Retina (tissue), 1 donor: Measurements from ENCODE around the gene MRPS25.
"Not testable (repeated sequence)": the region's sequence is repeated elsewhere in the genome, so short reads cannot be mapped to it uniquely, and the experiment has no call there.

Experiments
- DNase-seq: peaks from one replicate; pipeline ENCODE4 v3.0.0-alpha.2; 2016

MRPS25 gene

DNA sequence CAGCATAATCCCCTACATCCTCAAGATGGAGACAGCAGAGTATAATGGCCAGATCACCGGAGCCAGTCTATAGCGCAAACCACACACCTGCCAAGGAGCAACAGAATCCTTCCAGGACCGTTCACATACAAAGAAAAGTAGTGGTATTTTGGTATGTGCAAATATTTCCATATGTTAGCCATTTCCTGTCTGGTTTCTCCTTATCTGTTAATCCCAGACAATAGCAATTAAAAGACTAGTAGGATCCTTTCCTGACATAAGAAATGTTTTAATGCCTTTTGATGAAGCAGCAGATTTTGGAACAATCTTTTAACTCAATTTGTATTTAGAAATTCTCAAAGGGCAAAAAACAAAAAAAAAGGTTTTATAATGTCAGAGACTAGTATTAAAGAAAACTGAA lies 22.2 kb downstream of the MRPS25 start:
- no peak for DNase-seq

DNA sequence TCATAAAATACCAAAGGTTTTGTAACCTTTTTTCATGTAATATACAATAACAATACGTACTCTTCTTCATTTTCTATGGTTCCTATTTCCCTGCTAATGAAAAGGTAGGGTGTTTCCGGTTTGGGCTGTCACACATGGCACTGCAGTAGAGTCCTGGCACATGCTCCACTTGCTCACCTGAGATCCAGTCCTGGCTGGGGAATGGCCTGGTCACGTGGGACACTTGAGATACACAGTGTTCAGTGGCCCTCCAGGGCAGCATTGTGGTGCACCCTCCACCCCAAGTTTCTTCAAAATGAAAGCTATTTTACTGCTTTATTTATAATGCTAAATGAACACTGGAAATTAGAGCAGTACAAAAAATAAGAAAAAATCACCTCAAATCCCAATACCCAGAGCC lies 23.2 kb downstream of the MRPS25 start:
- no peak for DNase-seq

DNA sequence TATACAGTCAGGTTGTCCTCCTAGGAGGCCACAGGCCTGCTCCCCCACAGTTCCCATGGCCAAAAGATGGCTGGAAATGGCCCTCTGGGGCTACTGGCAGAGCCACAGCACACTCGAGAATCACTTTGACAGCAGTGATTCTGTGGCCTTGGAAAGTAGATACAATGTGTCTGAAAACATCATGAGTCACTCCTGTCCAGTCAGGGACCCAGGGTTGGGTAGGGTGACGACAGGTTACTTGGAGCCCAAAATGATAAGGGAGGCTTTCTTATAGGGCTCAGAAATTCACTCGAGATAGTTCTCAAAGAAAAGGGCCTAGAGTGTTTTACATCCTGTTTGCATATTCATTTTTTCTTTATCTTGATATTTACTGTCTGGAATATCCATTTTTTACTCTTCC lies 24.3 kb downstream of the MRPS25 start:
- no peak for DNase-seq

DNA sequence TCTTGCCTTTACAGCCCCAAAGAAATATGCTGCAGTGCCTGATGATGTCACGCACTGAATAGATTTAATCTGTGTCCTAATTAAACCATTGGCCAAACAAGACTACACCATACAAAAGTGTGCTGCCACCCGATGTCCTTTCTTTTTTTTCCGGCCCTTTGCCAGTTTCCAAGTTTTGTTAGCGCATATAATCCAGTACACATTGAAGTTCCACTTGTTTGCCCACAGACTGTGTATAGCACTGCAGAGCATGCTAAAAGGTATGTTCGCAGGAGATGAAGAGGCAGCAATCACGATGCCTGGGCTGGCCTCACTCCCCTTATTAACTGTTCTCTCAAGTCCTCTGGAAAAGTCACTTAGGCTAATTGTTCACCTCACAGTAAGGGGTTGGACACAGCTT lies 26.8 kb downstream of the MRPS25 start:
- no peak for DNase-seq

DNA sequence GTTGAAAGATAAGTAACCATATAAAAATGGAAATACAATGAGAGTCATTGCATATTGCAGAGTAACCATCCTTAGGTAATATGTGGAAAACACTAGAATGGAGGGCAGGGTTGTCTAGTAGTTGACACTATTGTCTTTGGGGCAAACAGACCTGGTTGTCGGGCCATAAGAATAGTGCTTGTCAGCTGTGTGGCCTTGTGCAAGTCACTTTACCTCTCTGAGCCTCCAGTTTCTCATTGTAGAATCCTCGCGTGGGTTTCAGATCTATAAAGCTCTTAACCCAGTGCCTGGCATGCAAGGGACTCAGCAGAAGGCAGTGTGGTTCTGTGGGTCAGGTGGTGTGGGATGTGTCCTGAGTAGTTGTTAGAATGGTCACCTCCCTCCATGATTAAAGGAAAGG lies 32.0 kb downstream of the MRPS25 start:
- no peak for DNase-seq

DNA sequence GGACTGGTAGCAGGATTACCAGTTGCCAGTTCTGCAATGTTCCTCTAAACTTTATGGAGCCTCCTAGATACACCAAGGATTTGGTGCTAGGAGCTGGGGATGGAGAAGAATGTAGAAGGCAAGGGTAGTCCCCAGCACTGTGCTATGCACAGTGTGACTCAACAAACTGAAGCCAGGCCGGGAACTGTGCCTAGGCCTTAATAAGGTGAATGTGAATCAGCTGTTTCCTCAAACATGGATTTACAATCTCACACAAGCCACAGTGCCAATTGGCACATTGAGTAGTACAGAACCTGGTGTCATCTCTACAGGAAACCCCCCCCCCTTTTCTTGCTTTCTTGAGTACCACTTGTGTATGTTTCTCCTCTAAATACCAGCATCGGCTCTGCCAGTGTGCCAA lies 32.5 kb downstream of the MRPS25 start:
- no peak for DNase-seq

DNA sequence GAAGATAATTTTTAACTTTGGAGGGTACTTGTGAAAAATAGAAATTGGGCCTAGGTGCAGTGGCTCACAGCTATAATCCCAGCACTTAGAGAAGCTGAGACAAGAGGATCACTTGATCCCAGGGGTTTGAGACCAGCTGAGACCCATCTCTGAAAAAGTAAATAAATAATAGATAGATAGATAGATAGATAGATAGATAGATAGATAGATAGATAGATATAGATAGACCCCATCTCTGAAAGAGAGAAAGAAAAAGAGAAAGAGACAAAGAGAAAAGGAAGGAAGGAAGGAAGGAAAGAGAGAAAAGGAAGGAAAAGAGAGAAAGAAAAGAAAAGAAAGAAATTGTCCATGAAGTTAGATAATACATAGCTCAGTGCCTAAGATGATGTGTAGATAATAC lies 35.5 kb downstream of the MRPS25 start:
- DNase-seq: no peak

DNA sequence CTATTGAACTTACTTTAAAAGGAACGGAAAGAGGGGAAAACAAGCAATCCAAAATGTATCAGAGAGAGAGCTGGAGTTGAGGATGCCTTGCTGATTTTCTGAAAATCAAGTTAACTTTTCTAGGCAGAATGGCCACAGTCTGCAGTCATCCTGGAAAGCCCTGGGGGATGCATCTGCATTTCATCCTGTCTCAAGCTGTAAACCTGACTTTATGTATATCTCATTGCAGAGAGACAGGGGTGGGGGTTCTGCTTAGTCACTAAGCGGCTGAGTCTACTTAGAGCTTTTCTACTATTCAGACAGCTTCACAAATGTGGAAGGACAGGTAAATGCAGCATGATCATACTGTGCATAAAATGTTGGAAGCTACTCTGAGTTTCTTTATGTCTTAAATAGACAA lies 41.4 kb downstream of the MRPS25 start:
- DNase-seq: no peak

DNA sequence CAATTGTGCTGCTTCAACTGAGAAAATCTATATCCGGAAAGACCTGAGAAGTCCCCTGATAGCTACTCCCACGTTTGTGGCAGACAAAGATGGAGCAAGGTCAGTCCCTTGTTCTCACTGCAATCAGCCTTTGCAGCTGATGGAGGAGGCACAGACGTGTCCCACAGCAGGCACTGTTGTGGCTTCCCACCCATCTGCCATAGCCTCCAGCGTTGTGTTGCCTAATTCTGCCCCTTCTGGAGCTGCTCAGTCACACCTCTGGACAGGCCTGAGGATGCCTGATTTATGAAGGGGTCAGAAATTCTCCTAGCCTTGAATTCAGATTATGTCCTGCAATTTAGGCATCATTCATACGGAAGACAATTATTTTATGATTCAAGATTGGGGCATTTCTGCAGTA lies 41.9 kb downstream of the MRPS25 start:
- DNase-seq: peak; percentile 5

DNA sequence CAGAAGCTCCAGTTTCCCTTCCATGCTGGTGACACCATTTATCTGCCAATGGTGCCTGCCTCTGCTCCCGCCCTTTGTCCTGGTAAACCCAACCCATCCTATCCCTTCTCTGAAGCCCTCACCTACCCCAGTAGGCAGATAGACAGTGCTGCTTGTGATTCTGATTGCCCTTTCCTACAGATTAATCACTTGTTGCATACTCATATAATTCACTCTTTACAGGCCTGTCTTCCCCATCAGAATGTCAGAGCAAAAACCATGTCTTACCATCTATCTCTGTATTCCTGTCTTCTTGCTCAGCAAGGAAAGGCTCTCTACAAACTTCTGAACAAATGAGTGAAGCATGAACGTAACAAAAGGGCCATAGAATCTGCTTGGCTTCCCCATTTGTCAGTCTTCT lies 47.9 kb downstream of the MRPS25 start:
- no peak for DNase-seq

DNA sequence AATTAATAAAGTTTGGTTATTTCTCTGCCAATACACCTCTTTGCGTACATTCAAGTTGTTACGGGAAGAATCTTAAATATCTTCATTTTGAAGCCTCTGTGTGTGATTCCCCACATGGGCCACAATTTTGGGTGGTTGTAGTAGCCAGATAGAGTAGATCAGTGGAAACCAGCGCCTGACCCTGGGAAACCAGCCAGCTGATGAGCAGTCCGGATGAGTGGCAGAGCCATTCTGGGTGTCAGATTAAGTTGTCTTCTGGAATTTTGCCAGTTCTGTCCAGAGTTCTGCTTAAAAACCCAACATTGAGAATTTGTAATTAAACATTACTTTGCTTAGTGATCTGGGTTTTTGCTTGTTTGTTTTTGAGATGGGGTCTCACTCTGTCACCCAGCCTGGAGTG lies 49.7 kb downstream of the MRPS25 start:
- DNase-seq: no peak

DNA sequence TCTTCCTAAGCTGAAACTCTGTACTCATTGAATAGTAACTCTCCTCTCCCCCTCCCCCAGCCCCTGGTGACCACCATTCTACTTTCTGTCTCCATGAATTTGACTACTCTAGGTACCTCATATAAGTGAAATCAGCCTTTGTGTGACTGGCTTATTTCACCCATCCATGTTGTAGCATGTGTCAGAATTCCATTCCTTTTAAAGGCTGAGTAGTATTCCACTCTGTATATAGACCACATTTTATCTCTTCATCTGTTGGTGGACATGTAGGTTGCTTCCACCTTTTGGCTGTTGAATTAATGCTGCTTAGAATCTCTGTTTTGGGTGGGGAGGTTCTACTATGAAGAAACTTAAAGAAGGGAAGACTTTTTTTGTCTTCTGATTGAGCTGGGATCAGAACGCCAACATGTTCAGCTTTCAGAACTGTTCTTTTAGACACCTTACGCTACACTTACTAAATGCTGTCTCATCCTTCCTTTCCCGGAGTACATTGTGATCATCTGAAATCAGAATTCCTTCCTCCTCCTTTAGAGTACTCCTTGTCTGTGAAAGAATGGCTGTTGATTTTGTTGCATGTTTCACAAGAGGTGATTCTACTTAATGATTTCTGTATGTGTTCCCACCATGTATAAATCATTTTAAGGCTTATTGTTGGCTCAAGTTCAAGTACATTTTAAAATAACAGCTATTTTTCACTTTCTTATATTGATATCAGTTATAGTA lies 50.3 kb downstream of the MRPS25 start:
- DNase-seq: no peak

DNA sequence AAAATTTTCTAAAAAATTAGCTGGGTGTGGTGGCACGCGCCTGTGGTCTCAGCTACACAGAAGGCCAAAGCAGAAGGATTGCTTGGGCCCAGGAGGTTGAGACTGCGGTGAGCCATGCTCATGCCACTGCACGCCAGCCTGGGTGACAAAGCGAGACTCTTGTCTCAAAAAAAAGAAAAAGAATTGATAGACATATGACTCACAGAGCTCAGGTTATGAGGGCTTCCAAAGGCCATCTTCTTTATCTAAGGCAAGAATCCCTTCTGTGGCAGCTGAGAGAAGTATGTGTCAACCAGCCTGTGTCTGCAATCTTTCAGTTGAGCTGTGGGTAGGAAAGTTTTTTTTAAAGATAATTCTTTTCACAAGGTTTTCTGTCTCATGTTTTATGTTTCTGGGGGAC lies 53.9 kb downstream of the MRPS25 start:
- DNase-seq: no peak

DNA sequence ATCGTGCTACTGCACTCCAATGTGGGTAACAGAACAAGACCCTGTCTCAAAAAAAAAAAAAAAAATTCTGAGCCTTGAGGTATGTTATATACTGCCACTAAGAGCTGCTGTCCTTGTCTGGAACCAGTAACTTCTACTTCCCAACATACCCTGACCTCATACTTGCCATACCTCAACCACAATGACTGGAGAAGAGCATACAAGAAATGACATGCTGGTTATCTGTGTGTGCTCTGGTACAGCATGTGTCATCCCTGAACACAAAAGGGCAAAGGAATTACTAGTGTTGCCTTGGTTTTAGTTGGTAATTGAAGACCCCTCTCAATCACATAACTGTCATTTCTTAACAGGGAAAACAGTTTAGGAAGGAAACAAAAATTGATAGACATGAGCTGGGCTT lies 54.5 kb downstream of the MRPS25 start:
- no peak for DNase-seq

DNA sequence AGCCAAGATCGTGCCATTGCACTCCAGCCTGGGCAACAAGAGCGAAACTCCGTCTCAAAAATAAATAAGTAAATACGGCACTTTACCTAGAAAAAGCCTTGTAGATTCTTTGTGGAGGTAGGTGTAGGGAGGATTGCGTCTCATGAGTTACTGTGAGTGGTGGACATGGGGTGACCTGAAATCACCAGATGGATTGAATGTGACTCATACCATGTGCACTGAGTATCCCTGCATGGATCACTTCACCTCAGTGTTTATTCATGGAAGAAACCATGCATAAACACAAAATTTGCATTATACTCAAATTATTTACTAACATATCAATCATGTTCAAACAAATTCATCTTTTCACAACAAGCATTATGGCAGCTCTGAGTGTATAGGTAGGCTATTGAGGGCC lies 55.9 kb downstream of the MRPS25 start:
- no peak for DNase-seq

DNA sequence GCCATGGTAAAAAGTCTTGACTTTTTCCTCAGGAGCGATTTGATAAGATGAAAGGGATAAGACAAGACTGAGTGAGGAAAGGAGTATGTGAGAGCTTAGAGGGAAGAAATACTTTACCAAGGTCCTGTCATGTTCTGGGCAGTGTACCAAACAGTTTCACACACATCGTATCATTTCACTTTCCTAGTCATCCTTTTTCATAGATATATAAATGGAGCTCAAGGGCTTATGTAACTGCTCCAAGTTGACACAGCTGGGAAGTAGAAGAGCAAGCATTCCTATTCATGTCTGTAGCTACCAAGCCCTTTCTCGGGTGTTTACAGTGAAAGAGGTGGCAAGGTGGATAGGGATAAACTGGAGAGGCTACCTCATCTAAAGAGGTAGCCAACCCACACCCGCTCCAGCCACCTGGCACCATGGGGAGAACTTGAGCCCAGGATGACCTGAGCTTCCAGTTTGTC lies 57.4 kb downstream of the MRPS25 start:
- no peak for DNase-seq

DNA sequence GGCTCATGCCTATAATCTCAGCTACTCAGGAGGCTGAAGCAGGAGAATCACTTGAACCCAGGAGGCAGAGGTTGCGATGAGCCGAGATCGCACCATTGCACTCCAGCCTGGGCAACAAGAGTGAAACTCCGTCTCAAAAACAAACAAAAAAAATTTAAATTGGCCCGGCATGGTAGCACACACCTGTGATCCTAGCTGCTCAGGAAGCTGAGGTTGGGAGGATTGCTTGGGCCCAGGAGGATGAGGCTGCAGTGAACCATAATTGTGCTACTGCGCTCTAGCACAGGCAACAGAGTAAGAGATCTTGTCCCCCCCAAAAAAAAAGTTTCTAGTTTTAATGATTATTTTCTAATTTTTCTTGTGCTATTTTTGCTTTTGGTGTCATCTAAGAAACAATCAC lies 65.9 kb downstream of the MRPS25 start:
- not testable (repeated sequence) for DNase-seq
